KMS-11 (cell line): Measurements from ENCODE around the gene GNPNAT1.

ENCODE experiments used
- H2AFZ ChIP-seq: fragments of 200-600 bp; sonication (generic); 2 replicates; pipeline ENCODE4 v1.6.1; 2016; ENCODE audit warnings: antibody characterized with exemption, mixed run types, low read depth
- H3K27ac ChIP-seq: fragments of 200-600 bp; sonication (generic); 2 replicates; pipeline ENCODE4 v1.6.1; 2016; ENCODE audit warnings: mild to moderate bottlenecking, mixed run types
- H3K27me3 ChIP-seq: fragments of 200-600 bp; sonication (generic); 2 replicates; pipeline ENCODE4 v1.6.1; 2017; ENCODE audit warnings: mild to moderate bottlenecking, low read depth, mixed run types, moderate library complexity; ENCODE audit not compliant: insufficient read depth
- H3K36me3 ChIP-seq: fragments of 200-600 bp; sonication (generic); 2 replicates; pipeline ENCODE4 v1.6.1; 2017; ENCODE audit warnings: mild to moderate bottlenecking, mixed run types; ENCODE audit not compliant: insufficient read depth
- H3K4me1 ChIP-seq: fragments of 200-600 bp; sonication (generic); 2 replicates; pipeline ENCODE4 v1.6.1; 2016; ENCODE audit warnings: mild to moderate bottlenecking, low read depth, mixed run types; ENCODE audit not compliant: poor library complexity, severe bottlenecking
- H3K4me2 ChIP-seq: fragments of 200-600 bp; sonication (generic); 2 replicates; pipeline ENCODE4 v1.7.0; 2016; ENCODE audit warnings: mild to moderate bottlenecking, mixed run types
- H3K4me3 ChIP-seq: fragments of 200-600 bp; sonication (generic); IDR thresholded peaks from 2 replicates; pipeline ENCODE4 v1.6.1; 2017; ENCODE audit warnings: low read depth, low read length, mixed read lengths; ENCODE audit not compliant: insufficient read depth
- H3K79me2 ChIP-seq: fragments of 200-600 bp; sonication (generic); 2 replicates; pipeline ENCODE4 v1.6.1; 2016; ENCODE audit warnings: low read depth, mixed run types; ENCODE audit not compliant: insufficient read depth
- H3K9ac ChIP-seq: fragments of 200-600 bp; sonication (generic); 2 replicates; pipeline ENCODE4 v1.6.1; 2016; ENCODE audit warnings: mild to moderate bottlenecking, mixed run types
- H4K20me1 ChIP-seq: fragments of 200-600 bp; sonication (generic); 2 replicates; pipeline ENCODE4 v1.6.1; 2016; ENCODE audit warnings: mild to moderate bottlenecking, mixed run types; ENCODE audit not compliant: insufficient read depth
- TF ChIP-seq, protein P1 (sequence below): fragments of 200-600 bp; sonication (generic); conservative IDR thresholded peaks from 2 replicates; pipeline ENCODE4 v1.6.1; 2017; ENCODE audit warnings: low read depth, mild to moderate bottlenecking, antibody characterized with exemption, low read length, moderate library complexity, mixed read lengths

The GNPNAT1 gene

DNA sequence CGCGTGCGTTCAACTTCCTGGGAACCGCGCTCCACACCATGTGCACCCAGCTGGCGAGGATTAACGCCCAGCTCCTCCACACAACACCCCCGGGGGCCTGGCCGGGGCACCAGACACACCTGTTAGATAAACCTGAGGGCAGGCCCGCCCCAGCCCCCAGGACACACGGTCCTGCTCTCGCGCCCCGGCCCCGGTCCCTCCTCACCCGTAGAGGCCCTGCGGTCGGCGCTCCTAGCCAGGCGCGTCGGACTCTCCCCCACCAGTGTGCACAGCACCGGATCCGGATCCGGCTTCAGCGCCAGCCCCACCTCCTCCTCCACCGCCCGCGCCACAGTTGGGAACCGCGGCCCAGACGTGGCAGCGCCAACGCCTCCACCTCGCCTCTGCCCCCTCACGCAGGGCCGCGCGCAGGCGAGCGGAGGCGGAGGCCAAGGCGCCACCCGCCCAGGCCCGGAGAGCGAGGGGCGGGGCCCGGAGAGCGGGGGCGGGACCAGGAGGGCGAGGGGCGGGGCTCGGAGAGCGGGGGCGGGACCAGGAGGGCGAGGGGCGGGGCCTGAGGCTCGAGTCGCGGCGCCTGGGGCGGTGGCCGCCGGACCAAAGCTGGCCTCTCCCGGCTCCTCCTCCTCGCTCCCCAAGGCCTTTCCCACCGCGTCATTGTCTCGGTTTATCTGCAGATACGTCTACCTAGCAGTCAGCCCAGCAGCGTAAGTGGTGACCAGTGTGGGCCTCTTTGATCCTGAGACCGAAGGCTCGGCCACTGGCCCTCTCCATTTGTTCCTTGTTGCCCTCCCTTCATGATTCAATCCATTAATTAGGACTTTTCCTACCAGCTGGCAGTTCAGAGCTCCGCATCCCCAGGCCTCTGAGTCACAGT lies at the start of gene GNPNAT1:
Gene GNPNAT1, minus strand, starts transcription at position 385 of the 874 bp plus-strand sequence. CDS start 6,957 bp downstream, outside the sequence.
- Histone ChIP-seq H3K4me3 (no peak within 1 kb of the TSS), H3K4me2 (peak within 1 kb of the TSS; percentile 86), H3K27ac (peak within 1 kb of the TSS; percentile 56), H3K4me1 (peaks cover 27% of the 10 kb centered on the region), H3K36me3 (no peaks in the 10 kb centered on the region), H4K20me1 (no peaks in the 10 kb centered on the region), H3K27me3 (no peaks in the 10 kb centered on the region), H3K9ac (peak within 1 kb of the TSS; percentile 72), H2AFZ (peak within 1 kb of the TSS; percentile 94), H3K79me2 (peaks cover 30% of the 10 kb centered on the region)
- TF ChIP-seq, protein P1, sequence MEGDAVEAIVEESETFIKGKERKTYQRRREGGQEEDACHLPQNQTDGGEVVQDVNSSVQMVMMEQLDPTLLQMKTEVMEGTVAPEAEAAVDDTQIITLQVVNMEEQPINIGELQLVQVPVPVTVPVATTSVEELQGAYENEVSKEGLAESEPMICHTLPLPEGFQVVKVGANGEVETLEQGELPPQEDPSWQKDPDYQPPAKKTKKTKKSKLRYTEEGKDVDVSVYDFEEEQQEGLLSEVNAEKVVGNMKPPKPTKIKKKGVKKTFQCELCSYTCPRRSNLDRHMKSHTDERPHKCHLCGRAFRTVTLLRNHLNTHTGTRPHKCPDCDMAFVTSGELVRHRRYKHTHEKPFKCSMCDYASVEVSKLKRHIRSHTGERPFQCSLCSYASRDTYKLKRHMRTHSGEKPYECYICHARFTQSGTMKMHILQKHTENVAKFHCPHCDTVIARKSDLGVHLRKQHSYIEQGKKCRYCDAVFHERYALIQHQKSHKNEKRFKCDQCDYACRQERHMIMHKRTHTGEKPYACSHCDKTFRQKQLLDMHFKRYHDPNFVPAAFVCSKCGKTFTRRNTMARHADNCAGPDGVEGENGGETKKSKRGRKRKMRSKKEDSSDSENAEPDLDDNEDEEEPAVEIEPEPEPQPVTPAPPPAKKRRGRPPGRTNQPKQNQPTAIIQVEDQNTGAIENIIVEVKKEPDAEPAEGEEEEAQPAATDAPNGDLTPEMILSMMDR: no peak

DNA sequence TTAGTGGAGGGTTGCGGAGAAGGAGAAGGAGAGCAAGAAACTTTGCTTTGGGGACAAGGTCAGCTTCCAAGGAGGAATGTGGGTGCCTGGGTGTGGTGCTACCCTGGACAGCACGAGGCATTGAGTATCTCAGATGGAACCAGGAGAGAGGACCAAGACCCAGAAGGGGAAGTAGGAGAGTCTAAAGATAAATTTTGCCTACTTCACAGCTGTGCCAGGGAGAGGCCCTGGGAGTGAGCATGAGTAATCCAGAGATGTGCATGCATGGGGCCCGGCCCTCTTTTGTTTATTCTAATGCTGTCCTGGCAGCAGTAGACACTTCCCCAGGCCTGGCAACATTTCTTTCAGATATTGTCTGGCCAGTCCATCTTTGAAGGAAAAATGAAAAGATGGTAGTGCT lies 49.5 kb upstream of the GNPNAT1 start:
- no peaks in the 10 kb centered on the region for H4K20me1 ChIP-seq
- no peak overlapping the region for H3K27ac ChIP-seq
- no peak overlapping the region for H3K4me2 ChIP-seq
- no peaks in the 10 kb centered on the region for H3K79me2 ChIP-seq
- TF ChIP-seq, protein P1: no peak
- H3K36me3 ChIP-seq: no peaks in the 10 kb centered on the region
- no peak overlapping the region for H3K9ac ChIP-seq
- H3K4me1 ChIP-seq: no peaks in the 10 kb centered on the region
- no peaks in the 10 kb centered on the region for H3K27me3 ChIP-seq
- no peak overlapping the region for H3K4me3 ChIP-seq
- H2AFZ ChIP-seq: no peak overlapping the region

DNA sequence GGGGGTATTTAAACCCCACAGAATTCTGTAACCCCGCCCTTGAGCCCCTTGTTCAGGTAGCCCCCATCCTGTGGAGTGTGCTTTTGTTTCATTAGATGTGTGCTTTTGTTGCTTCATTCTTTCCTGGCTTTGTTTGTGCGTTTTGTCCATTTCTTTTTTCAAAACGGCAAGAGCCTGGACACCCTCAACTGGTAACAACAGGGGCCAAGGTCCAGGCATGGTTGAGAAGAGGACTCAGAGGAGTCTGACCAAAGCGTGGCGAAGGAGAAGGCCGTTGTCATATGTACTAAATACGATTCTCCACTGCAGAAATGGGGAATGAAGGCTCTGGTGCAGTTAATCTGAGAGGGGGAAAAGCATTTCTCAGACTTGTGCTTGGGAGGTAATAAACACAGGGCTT lies 46.0 kb upstream of the GNPNAT1 start:
- H2AFZ ChIP-seq: no peak overlapping the region

DNA sequence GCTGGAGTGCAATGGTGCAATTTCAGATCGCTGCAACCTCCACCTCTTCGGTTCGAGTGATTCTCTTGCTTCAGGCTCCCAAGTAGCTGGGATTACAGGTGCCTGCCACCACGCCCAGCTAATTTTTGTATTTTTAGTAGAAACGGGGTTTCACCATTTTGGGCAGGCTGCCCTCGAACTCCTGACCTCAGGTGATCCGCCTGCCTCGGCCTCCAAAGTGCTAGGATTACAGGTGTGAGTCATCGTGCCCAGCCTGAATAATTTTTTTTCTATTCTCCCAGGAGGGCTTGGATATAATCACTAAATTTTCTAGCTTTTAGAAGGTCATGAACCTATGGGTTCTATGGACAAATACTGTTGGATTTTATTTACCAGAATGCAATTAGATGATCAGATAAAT lies 44.7 kb upstream of the GNPNAT1 start:
- Histone ChIP-seq H3K79me2 (no peaks in the 10 kb centered on the region), H3K4me3 (no peak overlapping the region), H3K36me3 (no peaks in the 10 kb centered on the region), H2AFZ (no peak overlapping the region), H3K9ac (no peak overlapping the region), H3K27ac (no peak overlapping the region), H3K27me3 (no peaks in the 10 kb centered on the region), H3K4me2 (no peak overlapping the region), H3K4me1 (no peaks in the 10 kb centered on the region), H4K20me1 (no peaks in the 10 kb centered on the region)
- TF ChIP-seq, protein P1: no peak

More for the DNA sequence above, 46.0 kb upstream of the GNPNAT1 start:
- no peak overlapping the region for H3K4me3 ChIP-seq
- H3K4me1 ChIP-seq: no peaks in the 10 kb centered on the region
- H3K36me3 ChIP-seq: no peaks in the 10 kb centered on the region
- no peak overlapping the region for H3K9ac ChIP-seq
- no peak overlapping the region for H3K4me2 ChIP-seq
- TF ChIP-seq, protein P1: no peak
- no peaks in the 10 kb centered on the region for H3K79me2 ChIP-seq
- H4K20me1 ChIP-seq: no peaks in the 10 kb centered on the region
- no peaks in the 10 kb centered on the region for H3K27me3 ChIP-seq
- no peak overlapping the region for H3K27ac ChIP-seq
